ENCODE results near the gene GABRG3. TPM values are rescaled to one million over a fixed set of nuclear protein-coding genes. Genes with fewer than 3 reads are reported as not detected.

Gene GABRG3
- total RNA-seq, 1 donor from 2014 or later: not detected

GRCh38 chr15:27418726-27419125, 447.7 kb downstream of the GABRG3 start:
- no peaks in the 10 kb centered on the region for H3K4me1 ChIP-seq
- no peaks in the 10 kb centered on the region for H3K36me3 ChIP-seq
- H3K27me3 ChIP-seq: no peaks in the 10 kb centered on the region
- TF ChIP-seq POLR2A (IDR thresholded peaks at IDR 0.05) (no peak), CTCF (IDR thresholded peaks at IDR 0.05) (no peak), POLR2AphosphoS5 (IDR thresholded peaks at IDR 0.05; ENCODE audit: insufficient read depth in 1 of 2, low read depth in 1 of 2) (no peak)
- no peak overlapping the region for H3K4me3 ChIP-seq
- DNase-seq (ENCODE audit: extremely low spot score in 2 of 2): no peak
- intact Hi-C loops (cut with DNase I): no loop called here
- no peak overlapping the region for H3K27ac ChIP-seq
- H3K9me3 ChIP-seq: no peaks in the 10 kb centered on the region

- no peaks in the 10 kb centered on the region for H3K9me3 ChIP-seq
- TF ChIP-seq POLR2A (IDR thresholded peaks at IDR 0.05) (no peak), POLR2AphosphoS5 (IDR thresholded peaks at IDR 0.05; ENCODE audit: insufficient read depth in 1 of 2, low read depth in 1 of 2) (no peak), CTCF (IDR thresholded peaks at IDR 0.05) (no peak)
- no peak for DNase-seq (ENCODE audit: extremely low spot score in 2 of 2)
- H3K36me3 ChIP-seq: no peaks in the 10 kb centered on the region
- H3K27me3 ChIP-seq: no peaks in the 10 kb centered on the region
- no peaks in the 10 kb centered on the region for H3K4me1 ChIP-seq
- H3K4me3 ChIP-seq: no peak overlapping the region
- intact Hi-C loops (cut with DNase I): no loop called here
- no peak overlapping the region for H3K27ac ChIP-seq
Measured at GRCh38 chr15:27422997-27423396, 452.0 kb downstream of the GABRG3 start.

GRCh38 chr15:27426805-27427204, 455.8 kb downstream of the GABRG3 start:
- H3K27ac ChIP-seq: no peak overlapping the region
- H3K4me1 ChIP-seq: no peaks in the 10 kb centered on the region
- H3K27me3 ChIP-seq: no peaks in the 10 kb centered on the region
- DNase-seq (ENCODE audit: extremely low spot score in 2 of 2): no peak
- no peak overlapping the region for H3K4me3 ChIP-seq
- intact Hi-C loops (cut with DNase I): no loop called here
- TF ChIP-seq POLR2A (IDR thresholded peaks at IDR 0.05) (no peak), CTCF (IDR thresholded peaks at IDR 0.05) (no peak), POLR2AphosphoS5 (IDR thresholded peaks at IDR 0.05; ENCODE audit: insufficient read depth in 1 of 2, low read depth in 1 of 2) (no peak)
- H3K36me3 ChIP-seq: no peaks in the 10 kb centered on the region
- no peaks in the 10 kb centered on the region for H3K9me3 ChIP-seq

GRCh38 chr15:27427276-27427675, 456.3 kb downstream of the GABRG3 start:
- Histone ChIP-seq H3K9me3 (no peaks in the 10 kb centered on the region), H3K36me3 (no peaks in the 10 kb centered on the region), H3K27ac (no peak overlapping the region), H3K27me3 (no peaks in the 10 kb centered on the region), H3K4me3 (no peak overlapping the region), H3K4me1 (no peaks in the 10 kb centered on the region)
- no peak for DNase-seq (ENCODE audit: extremely low spot score in 2 of 2)
- TF ChIP-seq CTCF (IDR thresholded peaks at IDR 0.05): no peak
- no peak for TF ChIP-seq POLR2AphosphoS5 (IDR thresholded peaks at IDR 0.05; ENCODE audit: insufficient read depth in 1 of 2, low read depth in 1 of 2)
- TF ChIP-seq POLR2A (IDR thresholded peaks at IDR 0.05): no peak
- intact Hi-C loops (cut with DNase I): no loop called here

- no peak for TF ChIP-seq POLR2A (IDR thresholded peaks at IDR 0.05)
- no peak for TF ChIP-seq CTCF (IDR thresholded peaks at IDR 0.05)
- TF ChIP-seq POLR2AphosphoS5 (IDR thresholded peaks at IDR 0.05; ENCODE audit: insufficient read depth in 1 of 2, low read depth in 1 of 2): no peak
- Histone ChIP-seq H3K27ac (no peak overlapping the region), H3K4me3 (no peak overlapping the region), H3K9me3 (no peaks in the 10 kb centered on the region), H3K27me3 (no peaks in the 10 kb centered on the region), H3K4me1 (no peaks in the 10 kb centered on the region), H3K36me3 (no peaks in the 10 kb centered on the region)
- intact Hi-C loops (cut with DNase I): no loop called here
- DNase-seq (ENCODE audit: extremely low spot score in 2 of 2): no peak
Measured at GRCh38 chr15:27428151-27428550, 457.2 kb downstream of the GABRG3 start.

Data from vagina (tissue), 2 donors.